Measurements from ENCODE around the gene HCN2. TPM values are rescaled to one million over a fixed set of nuclear protein-coding genes. Genes with fewer than 3 reads are reported as not detected.

HCN2 gene
- total RNA-seq, 2 experiments from 2014 or later = 0.06 to 1.0 TPM

DNA sequence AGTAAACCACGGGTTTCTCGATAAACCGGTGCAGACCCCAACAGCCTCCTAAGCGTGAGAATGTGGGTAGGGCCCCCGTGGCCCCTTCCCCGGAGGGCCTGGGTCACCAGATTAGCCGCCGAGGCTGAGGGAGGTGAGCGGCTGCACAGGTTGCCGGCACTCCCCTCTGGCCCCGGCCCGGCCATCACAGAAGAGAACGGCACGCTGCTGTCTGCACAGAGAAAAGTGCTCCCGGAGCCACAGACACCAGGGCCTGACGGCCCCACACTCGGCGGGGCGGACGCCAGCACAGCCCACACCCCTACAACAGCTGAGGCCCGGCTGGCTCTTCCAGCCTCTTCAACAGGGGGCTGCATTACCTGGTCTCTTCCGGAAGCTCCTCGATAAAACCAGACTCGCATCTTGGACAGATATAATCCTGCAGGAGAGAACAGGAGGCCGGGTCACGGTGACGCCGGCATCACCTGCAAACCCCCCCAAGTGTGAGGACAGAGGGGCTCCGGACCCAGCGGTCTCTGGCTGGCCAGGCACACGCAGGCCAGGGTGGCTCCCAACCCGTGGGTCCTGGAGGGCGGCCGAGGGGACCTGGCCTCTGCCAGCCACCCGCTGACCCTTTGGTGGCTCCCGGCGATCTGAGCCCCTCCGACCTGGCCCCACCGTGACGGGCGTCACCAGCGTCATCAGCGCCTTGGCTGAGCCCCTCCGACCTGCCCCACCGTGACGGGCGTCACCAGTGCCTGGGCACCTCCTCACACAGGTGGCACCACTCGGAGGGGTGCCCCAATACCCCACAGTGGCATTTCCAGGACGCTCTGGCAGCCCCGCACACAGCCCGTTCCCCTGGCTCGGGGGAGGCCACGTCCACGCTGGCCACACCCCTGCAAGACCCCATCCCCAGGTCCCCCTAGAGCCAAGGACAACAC is 63.0 kb downstream of the HCN2 start:
- no peak overlapping the region for H2AFZ ChIP-seq (ENCODE audit: low read length)
- ChIA-PET CTCF (ENCODE audit: unreplicated experiment) (no interaction called here), POLR2A (no interaction called here)
- TF ChIP-seq EZH2phosphoT487 (IDR thresholded peaks at IDR 0.05; ENCODE audit: borderline replicate concordance, low read depth, low read length) = no peak
- TF ChIP-seq, protein P1, sequence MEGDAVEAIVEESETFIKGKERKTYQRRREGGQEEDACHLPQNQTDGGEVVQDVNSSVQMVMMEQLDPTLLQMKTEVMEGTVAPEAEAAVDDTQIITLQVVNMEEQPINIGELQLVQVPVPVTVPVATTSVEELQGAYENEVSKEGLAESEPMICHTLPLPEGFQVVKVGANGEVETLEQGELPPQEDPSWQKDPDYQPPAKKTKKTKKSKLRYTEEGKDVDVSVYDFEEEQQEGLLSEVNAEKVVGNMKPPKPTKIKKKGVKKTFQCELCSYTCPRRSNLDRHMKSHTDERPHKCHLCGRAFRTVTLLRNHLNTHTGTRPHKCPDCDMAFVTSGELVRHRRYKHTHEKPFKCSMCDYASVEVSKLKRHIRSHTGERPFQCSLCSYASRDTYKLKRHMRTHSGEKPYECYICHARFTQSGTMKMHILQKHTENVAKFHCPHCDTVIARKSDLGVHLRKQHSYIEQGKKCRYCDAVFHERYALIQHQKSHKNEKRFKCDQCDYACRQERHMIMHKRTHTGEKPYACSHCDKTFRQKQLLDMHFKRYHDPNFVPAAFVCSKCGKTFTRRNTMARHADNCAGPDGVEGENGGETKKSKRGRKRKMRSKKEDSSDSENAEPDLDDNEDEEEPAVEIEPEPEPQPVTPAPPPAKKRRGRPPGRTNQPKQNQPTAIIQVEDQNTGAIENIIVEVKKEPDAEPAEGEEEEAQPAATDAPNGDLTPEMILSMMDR (conservative IDR thresholded peaks at IDR 0.05; ENCODE audit: low read length) = no peak
- H3K9me2 ChIP-seq (ENCODE audit: insufficient read depth, low read length) = no peaks in the 10 kb centered on the region
- H3K4me2 ChIP-seq (ENCODE audit: low read length) = no peak overlapping the region
- H3K36me3 ChIP-seq (ENCODE audit: insufficient read depth, low read length) = peaks cover 95% of the 10 kb centered on the region
- no peak overlapping the region for H3K27ac ChIP-seq (ENCODE audit: low read depth, low read length, poor library complexity, severe bottlenecking)
- no peak overlapping the region for H3K4me3 ChIP-seq (ENCODE audit: low read depth, low read length, poor library complexity, severe bottlenecking)
- peaks cover 55% of the 10 kb centered on the region for H3K79me2 ChIP-seq (ENCODE audit: insufficient read depth, low read depth, low read length)
- BruUV-seq (replicated peaks) = no TSS peak
- H4K20me1 ChIP-seq (ENCODE audit: insufficient read depth, low read length) = no peaks in the 10 kb centered on the region; the same call in 1 of the 2 replicates
- H3K4me1 ChIP-seq (ENCODE audit: insufficient read depth, low read length, poor library complexity, severe bottlenecking) = peaks cover 14% of the 10 kb centered on the region
- intact Hi-C loops (cut with micrococcal nuclease; ENCODE audit: unreplicated experiment) = no loop called here
- no peaks in the 10 kb centered on the region for H3K9me3 ChIP-seq (ENCODE audit: low read length)
- DNase-seq (ENCODE audit: low spot score) = no peak

DNA sequence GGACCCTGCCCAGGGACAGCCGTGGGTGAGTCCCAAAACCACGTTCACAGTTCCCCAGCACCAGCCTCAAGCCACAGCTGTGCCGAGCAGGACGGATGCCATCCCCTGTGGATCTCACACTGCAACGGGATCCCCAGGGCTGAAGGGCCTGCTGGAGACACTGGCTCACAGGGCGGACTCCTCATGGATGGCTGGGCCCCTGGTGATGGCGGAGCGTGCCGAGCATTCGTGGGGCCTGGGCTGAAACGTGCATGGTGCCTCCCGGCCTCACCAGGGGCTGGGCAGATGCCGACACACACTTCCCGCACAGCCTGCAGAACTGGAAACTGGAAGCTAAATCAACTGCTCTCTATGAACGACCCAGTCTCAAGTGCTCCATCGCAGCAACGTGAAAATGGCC is 63.7 kb downstream of the HCN2 start:
- no peaks in the 10 kb centered on the region for H3K9me2 ChIP-seq (ENCODE audit: insufficient read depth, low read length)
- no TSS peak for BruUV-seq (replicated peaks)
- DNase-seq (ENCODE audit: low spot score) = no peak
- peaks cover 96% of the 10 kb centered on the region for H3K36me3 ChIP-seq (ENCODE audit: insufficient read depth, low read length)
- ChIA-PET CTCF (ENCODE audit: unreplicated experiment) (no interaction called here), POLR2A (no interaction called here)
- intact Hi-C loops (cut with micrococcal nuclease; ENCODE audit: unreplicated experiment) = no loop called here
- peaks cover 9% of the 10 kb centered on the region for H3K4me1 ChIP-seq (ENCODE audit: insufficient read depth, low read length, poor library complexity, severe bottlenecking)
- no peaks in the 10 kb centered on the region; the same call in 1 of the 2 replicates for H4K20me1 ChIP-seq (ENCODE audit: insufficient read depth, low read length)
- H3K27ac ChIP-seq (ENCODE audit: low read depth, low read length, poor library complexity, severe bottlenecking) = no peak overlapping the region
- H3K4me2 ChIP-seq (ENCODE audit: low read length) = no peak overlapping the region
- H3K79me2 ChIP-seq (ENCODE audit: insufficient read depth, low read depth, low read length) = peaks cover 62% of the 10 kb centered on the region
- TF ChIP-seq EZH2phosphoT487 (IDR thresholded peaks at IDR 0.05; ENCODE audit: borderline replicate concordance, low read depth, low read length) = no peak
- TF ChIP-seq, protein P1 (conservative IDR thresholded peaks at IDR 0.05; ENCODE audit: low read length) = no peak
- no peaks in the 10 kb centered on the region for H3K9me3 ChIP-seq (ENCODE audit: low read length)
- H2AFZ ChIP-seq (ENCODE audit: low read length) = no peak overlapping the region
- H3K4me3 ChIP-seq (ENCODE audit: low read depth, low read length, poor library complexity, severe bottlenecking) = no peak overlapping the region

DNA sequence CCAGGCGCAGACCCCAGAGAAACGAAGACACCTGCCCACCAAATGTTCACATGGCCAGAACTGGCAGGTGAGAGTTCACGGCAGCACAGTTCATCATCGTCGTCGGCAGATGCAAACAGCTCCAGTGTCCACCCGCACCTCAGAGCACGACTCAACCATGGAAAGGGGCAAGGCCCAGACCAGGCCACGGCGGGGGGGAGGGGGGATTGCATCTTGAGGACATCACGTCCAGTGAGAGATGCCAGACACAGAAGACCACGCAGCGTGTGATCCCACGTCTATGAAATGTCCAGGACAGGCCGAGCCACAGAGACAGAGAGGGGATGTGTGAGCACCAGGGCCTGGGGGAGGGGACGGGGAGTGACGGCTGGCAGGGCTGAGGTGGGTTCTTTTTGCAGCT is 66.0 kb downstream of the HCN2 start:
- DNase-seq (ENCODE audit: low spot score) = no peak
- CTCF ChIA-PET (ENCODE audit: unreplicated experiment) = interaction anchor here (0.5 kb wide), 1 partner anchor 48 kb away, joined by 3 read pairs; no protein-coding TSS in a partner anchor
- Histone ChIP-seq H3K9me3 (ENCODE audit: low read length) (no peaks in the 10 kb centered on the region), H3K36me3 (ENCODE audit: insufficient read depth, low read length) (peaks cover 93% of the 10 kb centered on the region), H2AFZ (ENCODE audit: low read length) (no peak overlapping the region), H3K79me2 (ENCODE audit: insufficient read depth, low read depth, low read length) (peaks cover 84% of the 10 kb centered on the region), H3K27ac (ENCODE audit: low read depth, low read length, poor library complexity, severe bottlenecking) (no peak overlapping the region), H3K4me1 (ENCODE audit: insufficient read depth, low read length, poor library complexity, severe bottlenecking) (peaks cover 20% of the 10 kb centered on the region), H3K9me2 (ENCODE audit: insufficient read depth, low read length) (no peaks in the 10 kb centered on the region), H3K4me2 (ENCODE audit: low read length) (no peak overlapping the region), H3K4me3 (ENCODE audit: low read depth, low read length, poor library complexity, severe bottlenecking) (no peak overlapping the region), H4K20me1 (ENCODE audit: insufficient read depth, low read length) (peaks cover 6% of the 10 kb centered on the region)
- BruUV-seq (replicated peaks) = no TSS peak
- TF ChIP-seq, protein P1 (conservative IDR thresholded peaks at IDR 0.05; ENCODE audit: low read length) = no peak
- no peak for TF ChIP-seq EZH2phosphoT487 (IDR thresholded peaks at IDR 0.05; ENCODE audit: borderline replicate concordance, low read depth, low read length)
- intact Hi-C loops (cut with micrococcal nuclease; ENCODE audit: unreplicated experiment) = no loop called here
- POLR2A ChIA-PET = no interaction called here

All from OCI-LY7 (cell line).